ENCODE results near the gene P2RX1.

The P2RX1 gene

DNA sequence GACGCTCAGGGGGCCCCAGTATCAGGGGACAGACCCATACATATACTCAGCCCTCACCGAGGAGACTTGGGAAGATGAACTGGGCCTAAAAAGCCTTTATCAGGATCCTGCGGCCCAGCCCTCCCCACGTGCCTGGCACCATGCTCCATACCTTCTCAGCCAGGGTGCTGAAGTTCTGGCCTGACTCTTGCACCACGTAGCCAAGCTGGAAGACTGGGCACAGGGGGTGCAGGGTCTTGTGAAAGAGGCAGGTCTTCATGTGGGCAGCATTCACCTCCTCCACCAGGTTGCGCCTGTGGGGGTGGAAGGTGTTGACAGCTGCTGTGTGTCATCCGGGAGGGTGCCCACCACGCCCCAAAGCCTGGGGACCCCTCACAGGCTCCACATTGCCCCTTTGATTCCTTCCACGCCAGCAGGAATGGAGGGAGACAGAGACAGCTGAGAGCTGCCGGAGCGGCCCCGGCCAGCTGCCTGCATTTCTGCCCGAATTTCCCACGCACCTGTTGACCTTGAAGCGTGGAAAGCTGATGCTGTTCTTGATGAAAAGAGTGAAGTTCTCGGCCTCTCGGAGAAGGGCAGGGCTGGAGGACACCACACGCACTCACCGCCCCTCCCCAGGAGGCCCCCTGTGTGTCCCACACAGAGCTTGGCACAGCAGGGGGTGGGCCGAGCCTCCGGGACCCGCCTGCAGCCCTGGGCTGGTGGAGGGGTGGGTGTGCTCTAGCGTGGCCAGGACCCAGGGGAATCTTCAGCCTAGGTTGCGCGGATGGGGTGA is 13.0 kb downstream of the P2RX1 start:
- FAIRE-seq: no peak

DNA sequence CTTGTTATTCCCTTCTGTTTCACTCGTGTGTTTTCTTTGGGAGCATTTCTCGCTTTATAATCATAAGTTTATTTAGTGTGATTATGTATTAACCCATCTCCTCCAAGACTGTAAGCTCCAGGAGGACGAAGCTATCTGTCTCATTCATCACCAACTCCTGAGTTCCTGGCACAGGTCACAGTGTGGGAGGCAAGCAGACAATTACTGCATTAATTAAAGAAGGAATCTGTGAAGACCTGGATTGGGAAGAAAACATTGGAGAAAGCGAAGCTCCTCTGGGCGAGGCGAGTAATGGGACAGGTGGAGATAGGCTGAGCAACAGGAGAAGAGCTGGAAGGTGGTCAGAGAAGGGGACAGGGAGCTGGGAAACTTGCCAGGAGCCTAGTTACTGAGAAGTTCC is 15.6 kb downstream of the P2RX1 start:
- no peak for FAIRE-seq

DNA sequence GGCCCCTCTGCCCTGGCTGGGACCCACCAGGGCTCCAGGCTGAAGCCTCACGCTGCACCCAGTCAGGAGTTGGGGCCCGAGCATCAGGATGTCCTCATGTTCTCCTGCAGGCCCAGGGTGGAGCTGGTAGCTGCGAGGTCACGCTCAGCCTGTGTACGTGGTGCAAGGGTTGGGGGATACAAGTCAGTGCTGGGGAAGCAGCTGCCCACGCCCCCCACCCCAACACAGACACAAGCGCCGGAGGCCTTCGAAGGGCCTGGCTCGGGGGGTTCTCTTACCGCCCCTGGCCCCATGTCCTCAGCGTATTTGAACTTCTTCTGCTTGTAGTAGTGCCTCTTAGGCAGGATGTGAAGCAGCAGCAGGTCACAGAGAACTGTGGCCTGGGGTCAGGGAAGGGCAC is 18.5 kb downstream of the P2RX1 start:
- FAIRE-seq: no peak

DNA sequence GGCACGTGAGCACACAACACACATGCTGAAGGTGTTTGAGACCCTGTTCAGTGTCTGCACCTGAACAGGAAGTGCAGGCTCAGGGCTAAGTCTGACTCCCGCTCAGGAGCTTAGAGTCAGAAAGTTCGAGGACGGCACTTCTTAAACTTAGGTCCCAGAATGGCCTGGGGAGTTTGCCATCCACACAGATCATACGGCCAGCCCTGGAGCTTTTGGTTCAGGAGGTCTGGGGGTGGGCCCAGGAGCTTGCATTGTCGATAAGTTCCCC is 19.4 kb downstream of the P2RX1 start:
- no peak for FAIRE-seq

DNA sequence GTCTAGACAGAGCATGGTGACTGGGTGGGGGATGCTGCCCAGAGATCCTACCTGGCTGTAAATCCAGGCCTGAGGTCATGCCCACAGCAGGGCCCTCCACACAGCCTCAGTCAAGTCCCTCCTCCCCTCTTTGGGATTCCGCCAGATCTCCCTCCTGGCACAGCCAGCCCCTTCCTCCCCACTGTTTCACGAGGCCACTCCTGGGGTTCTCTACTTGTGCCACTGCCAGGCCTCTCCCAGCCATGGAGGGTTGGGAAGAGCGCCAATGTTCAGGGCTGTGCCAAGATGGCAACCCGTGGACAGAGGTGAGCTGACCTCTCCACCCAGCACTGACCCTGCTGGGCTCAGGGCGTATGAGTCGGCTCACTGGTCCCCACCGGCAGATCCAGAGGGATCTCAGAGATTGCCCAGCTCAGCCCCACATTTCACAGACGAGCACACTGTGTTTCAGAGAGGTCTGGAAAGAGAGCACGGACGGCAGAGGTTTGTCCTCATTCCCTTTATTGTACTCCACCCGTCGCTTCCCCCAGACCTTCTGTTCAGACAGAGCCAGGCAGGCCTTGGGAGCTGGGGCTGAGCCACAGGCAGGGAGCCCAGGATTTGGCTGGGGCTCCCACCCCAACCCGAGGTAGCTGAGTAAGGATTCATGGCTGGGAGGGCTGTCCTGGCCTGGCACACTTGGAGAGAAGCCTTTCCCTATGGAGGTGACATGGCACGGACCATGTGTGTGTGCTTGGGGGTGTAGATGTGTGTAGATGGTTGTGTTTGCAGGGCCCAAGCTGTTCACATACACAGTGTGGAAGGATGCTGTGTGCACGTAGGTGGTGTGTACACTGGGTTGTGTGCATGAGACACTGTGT is 19.9 kb downstream of the P2RX1 start:
- FAIRE-seq: no peak

DNA sequence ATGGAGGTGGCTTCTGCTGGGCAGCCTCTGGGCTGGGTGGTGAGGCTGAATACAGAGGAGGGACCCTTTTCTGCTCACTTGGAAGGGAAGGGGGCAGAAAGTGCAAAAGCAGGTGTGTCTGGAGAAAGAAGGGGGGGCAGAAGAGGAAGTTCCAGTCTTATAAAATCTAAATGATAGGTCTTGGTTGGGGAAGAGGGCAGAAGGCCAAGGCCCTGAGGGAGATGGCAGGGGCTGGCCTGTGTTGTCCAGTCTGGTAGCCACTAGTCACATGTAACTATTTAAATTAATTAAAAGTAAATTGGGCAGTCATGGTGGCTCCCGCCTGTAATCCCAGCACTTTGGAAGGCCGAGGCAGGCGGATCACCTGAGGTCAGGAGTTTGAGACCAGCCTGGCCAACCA is 20.9 kb downstream of the P2RX1 start:
- FAIRE-seq: no peak

DNA sequence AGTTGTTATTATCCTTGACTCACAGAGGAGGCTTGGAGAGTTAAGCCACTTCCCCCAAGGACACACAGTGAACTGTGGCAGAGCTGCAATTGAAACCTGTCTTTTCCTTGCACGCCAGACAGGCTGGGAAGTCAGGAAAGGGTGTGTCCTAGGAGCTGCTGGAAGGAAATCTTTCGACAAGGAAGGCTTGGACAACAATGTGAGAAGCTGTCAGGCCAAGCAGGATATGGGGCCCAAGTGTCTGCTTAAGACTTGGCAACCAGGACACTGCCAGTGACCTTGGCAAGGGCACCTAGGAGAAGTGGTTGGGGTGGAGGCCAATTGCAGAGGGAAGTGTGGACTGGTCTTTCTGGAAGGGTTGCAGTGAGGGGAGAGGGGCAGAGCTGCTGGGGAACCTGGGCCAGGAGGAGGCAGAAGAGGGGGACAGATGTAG is 21.3 kb downstream of the P2RX1 start:
- no peak for FAIRE-seq

DNA sequence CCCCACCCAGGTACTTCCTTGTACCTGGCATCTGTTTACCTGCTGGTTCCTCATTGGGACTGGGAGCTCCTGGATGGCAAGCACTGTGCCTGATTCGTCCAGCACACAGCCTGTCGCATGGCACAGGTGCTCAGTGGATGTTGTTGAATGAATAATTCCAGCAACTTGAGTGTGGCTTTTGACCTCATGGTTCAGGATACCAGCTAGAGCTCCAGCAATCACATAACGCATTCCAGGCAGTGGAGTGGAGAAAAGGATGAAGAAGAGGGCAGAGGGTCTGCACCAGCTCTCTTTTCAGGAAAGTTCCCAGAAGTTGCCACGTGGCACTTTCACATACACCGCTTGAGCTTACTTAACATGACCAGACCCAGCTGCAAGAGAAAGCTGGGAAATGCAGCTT is 22.1 kb downstream of the P2RX1 start:
- FAIRE-seq: no peak

DNA sequence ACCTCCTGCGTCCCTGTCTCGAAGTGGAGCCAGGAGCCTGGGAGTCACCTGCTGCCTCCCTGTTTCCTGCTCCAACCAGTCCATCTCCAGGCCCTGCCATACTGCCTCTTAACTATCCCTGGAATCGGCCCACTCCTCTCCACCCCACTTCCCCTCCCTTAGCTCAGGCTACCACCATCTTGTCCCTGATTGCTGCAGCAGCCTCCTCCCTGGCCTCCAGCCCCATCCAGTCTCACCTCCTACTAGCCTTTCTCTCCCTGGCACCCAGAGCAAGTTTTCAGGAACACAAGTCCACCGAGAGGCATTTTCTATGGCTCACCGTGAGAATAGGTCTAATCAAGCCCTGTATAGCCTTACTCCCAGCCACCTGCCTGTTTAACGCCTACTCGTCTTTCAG is 22.5 kb downstream of the P2RX1 start:
- no peak for FAIRE-seq

DNA sequence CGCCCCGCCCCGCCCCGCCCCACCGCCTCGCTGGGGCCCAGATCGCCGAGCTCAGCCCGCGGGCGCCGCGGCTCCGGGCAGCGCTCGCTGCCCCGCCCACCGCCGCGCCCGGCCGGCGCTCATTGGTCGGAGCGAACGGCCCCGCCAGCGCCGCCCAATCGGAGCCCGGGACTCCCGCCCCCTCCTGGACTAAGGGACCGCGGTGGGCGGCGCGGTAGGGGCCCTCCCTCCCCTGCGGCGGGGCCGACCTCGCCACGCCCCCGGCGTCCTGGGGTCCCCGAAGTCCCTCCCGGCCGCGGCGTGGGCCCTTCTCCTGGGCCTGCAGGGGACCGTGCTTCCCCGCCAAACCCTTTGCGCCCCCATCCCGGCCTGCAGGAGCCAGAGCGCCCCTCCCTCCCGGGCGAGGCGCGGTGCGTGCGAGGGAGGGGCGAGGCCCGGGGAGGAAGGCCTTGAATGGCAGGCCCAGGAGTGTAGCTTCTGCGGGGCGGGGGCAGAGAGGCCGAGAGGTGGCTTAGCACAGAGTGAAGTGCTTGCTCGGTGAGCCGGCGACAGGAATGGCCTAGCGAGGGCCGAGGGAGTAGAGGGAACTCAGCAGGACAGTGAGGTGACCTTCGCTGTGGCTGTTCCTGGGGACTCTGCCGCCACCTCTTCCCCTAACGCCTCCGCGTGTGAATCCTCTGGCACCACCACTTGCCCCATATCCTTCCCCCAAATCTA is 23.1 kb downstream of the P2RX1 start, which contains the start of gene CAMKK1:
TSS of gene CAMKK1 (minus strand) at position 51 of the 717 bp plus-strand sequence. CDS start 7,366 bp downstream, outside the sequence.
- no peak for FAIRE-seq

DNA sequence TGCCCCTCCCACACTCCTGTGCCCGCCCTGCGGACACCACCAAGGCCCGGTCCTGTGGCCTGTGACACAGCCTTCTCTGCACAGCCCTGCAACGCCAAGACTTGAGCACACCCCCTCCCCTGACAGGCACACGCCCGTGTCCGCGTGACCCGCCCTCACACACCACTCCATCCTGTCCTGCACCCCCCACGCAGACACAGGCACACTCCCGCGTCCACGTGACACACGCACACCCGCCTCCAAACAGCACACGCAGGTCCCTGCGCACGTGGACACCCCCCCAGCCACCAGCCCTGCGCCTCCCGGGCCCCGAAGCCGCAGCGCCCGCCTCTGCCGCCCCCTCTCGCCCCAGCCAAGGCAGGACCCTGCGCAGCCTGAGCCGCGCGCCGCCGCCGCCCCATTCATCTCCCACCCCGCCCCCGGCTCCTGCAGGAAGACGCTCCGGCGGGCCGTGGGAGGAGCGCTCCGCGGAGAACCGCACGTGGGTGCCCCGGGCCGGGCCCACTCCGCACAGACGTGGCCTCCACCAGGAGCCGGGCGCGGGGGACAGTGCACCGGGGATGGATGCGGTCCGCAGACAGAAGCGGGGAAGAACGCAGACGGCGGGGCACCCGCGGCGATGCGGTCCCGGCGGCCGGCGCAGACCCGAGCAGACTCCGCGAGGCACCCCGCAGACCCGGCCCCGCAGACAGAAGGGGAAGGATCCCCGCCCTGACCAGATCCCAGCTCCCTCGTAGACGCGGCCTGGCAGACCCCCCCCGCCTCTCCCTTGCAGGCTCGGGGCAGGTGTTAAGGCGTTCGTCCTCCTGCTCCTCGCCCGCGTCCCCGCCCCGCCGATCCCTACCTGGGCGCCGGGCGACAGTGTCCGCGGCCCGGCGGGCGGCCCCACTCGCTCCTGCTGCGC is 23.9 kb downstream of the P2RX1 start:
- no peak for FAIRE-seq

DNA sequence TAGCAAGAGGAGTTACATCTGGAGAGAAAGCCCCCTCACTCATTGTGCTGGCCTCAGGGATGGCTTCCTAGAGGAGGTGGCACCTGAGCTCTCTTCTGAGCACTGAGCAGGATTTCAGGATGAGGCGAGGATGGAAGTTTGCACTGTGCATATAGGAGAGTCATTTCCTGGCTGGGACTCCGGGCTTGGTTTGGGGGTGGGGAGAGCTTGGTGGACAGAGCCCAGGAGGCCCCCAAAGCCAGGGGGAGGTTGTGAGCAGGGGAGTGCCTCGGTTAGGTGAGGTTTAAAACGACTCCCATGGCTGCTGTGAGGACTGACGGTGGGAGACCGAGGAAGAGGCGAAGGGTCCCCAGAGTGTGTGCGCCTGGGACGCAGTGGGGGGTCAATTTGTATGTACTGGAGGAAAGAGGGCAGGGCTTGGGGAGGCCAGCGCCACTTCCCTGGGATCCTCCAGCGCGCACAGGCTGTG is 24.6 kb downstream of the P2RX1 start:
- no peak for FAIRE-seq

DNA sequence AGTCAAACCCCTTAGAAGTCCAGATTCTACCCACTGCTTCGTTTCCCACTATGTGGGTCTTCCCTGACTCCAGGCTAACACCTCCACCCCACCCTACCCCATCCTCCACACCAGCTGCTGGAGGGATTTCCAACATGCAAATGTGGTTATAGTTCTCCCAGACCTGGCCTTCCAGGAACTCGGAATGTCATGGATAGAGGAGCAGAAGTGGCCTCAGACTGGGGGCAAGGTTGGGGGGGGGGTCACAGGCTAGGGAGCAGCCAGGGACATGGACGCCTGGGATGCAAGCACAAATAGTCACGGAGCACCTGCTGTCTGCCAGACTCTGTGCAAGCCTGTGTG is 25.4 kb downstream of the P2RX1 start:
- no peak for FAIRE-seq

DNA sequence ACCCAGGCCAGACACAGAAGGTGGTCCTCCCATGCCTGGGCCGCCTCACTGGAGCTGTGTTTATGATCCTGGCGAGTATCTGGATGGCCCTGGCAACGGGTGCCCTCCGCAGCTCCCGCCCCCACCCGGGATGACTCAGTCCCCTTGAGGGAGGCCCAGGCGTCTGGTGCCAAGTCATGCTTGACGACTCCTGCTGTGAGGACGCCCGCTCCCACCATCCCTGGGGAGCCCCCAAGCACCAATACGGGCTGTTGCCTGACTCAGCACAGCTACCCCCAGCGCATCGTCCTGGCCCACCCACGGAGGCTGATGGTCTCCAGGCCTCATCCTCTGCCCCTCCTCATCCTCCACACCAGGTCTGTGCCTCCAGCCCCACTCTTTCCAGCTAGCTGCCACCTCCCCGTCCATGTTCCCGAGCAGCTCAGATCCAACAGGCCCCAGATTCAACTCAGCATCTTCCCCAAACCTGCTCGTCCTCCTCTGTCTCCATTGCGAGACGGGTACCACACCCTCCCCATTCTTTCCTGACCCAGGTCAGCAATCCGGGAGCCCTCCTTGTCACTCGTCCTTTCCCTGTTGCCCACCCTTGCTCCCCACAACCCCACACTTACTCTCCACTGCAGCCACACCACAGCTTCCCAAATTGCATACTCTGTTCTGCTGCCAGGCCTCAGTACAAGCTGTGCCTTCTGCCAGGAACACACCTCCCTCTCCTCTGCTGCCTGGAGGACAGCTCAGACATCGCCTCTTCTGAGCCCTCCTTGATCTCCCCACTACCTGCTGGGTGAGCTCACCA is 26.0 kb downstream of the P2RX1 start:
- FAIRE-seq: no peak

DNA sequence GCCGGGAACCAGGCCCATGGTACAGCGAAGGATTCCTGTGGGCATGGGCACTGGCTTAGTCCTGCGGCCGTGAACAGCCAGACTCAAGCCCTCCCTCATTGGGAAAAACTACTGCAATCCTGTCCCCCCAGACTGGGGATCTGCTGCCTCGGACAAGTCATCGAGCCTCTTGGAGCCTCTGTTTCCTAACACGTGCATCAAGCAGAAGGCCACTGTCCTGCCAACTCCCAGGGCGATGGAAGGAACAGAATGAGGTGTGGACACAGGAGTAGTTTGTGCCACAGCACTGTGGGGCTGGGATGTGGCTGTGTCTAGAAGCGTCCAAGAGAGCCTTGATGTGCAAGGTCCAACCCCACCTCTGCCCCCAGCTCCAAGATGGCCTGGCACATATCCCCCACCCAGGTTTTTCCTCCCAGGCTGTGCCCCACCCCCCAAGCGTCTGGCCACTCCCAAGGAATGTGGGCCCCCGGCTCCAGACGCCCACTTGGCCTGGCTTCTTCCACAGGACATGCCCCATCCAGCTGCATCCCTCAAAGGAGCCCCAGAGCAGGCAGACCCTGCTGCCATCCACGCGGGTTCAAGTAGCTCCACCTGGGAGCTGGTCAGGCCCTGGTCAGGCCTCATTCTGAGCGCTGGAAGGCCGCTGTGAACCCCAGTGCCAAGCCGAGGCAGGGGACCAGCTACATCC is 26.8 kb downstream of the P2RX1 start:
- FAIRE-seq: no peak

DNA sequence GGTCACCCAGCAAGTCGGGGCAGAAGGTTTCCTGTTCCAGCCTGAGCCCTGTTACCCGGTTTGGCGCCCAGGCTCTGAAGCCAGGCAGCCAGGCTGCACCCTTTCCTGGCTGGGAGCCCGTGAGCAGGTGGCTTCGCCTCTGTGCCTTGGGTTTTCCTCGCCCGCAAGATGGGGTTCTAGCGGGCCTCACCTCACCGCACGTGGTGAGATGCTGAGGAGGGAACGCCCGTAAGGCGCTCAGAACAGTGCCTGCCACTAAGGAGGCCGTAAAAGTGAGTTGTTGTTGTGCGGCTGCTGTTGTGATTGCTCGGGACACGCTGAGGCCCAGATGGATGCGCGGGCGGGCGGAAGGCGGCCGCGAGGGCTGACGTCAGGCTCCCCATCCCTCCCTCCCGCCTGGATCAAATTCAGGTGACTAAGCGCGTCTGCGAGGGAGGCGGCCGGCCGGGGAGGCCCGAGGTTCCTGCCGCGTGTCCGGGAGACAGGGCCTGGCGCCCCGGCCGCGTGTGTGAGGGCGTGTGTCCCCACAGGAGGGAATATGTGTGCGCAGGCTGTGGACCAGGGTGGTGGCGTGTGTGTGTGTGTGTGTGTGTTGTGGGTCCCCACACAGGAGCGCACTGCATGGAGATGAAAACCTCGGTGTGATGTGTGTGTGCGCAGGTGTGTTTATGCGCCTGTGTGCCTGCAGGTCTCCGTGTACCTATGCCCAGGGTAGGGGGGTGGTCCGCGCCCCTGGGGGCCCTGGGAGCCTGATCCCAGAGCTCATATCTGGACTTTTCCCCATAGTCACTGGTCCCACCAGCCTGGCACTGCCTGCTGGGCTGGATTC is 27.7 kb downstream of the P2RX1 start:
- no peak for FAIRE-seq

DNA sequence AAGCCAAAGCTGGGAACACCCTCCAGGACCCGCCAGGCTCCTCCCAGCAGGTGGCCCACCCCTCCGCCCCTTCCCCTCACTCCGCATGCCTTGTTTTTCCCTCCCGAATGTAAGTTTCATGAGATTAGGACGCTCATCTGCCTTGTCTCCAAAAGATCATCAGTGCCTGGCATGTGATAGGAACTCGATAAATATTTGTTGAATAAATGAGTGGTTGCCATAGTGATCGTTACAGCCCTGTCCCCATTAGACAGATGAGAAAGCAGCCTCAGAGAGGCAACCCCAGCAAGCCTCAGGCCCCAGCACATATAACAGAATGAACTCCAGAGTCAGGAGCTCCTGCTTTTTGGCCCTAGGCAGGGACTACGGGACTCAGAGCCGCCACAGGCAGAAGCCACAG is 28.5 kb downstream of the P2RX1 start:
- no peak for FAIRE-seq

DNA sequence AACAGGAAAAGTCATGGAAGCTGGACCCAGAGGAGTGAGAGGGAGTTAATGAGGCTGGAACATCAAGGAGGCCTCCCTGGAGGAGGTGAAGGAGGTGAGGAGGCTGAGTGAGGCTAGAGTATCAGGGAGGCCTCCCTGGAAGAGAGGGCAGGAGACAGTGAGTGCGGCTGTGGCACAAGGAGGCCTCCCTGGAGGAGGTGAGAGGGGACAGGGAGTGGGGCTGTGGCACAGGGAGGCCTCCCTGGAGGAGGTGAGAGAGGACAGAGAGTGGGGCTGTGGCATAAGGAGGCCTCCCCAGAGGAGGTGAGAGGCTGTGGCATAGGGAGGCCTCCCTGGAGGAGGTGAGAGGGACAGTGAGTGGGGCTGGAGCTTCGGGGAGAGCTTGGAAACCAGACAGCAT is 28.9 kb downstream of the P2RX1 start:
- no peak for FAIRE-seq

DNA sequence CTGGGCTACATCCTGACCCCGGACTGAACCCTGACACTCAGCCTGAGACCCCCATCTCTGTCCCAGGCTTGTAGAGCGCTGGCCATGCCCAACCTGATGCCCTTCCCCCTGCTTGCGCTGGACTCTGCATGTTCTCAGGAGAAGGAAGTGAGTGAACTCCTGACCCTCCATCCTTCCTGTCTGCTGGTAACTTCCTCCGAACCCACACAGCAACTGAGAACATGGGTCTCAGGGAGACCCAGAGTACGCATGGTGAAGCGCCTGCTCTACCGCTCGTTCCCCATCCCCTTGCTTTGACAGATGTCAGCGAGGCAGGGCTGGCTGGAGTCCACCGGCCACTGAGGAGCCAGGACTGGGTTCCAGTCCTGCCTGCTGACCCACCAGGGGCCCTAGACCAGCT is 29.5 kb downstream of the P2RX1 start:
- FAIRE-seq: no peak

DNA sequence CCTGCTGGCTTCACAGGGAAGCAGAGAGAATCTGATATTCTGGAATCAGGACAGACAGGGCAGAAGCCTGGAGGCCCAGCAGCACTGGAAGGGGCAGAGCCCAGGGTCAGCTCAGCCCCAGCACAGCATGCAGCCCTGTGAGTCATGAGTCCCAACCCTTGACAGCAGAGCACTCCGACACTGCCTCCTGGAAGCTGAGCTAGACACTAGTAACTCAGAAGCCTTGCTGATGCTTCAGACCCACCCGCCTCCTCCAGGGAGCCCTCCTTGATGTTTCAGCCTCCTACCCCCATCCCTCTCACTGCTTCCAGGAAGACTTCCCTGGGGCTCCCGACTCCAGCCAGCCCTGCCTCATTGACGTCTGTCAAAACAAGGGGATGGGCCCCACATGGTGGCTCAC is 30.3 kb downstream of the P2RX1 start:
- no peak for FAIRE-seq

All from G401.6 (cell line).